Stimulated activated CD4-positive, alpha-beta T cell treated with anti-CD3 and anti-CD28 coated beads, Interleukin-12 subunit alpha, Interleukin-12 subunit beta, amount 100 ng/mL, for 24 hours (primary cell): ENCODE measurements around the gene RALA.
"Not testable (repeated sequence)": the region's sequence is repeated elsewhere in the genome, so short reads cannot be mapped to it uniquely, and the experiment has no call there.

Experiments used
- DNase-seq, 2 experiments: peaks; one replicate each; pipeline ENCODE4 v3.0.0-alpha.2; 2020; ENCODE audit warnings: low read depth in 2 of 2

The RALA gene

GRCh38 chr7:39645482-39646407 lies 22.4 kb downstream of the RALA start:
- DNase-seq = no peak

- DNase-seq = no peak
Measured at GRCh38 chr7:39647816-39648215, 24.4 kb downstream of the RALA start.

- DNase-seq = no peak
Measured at GRCh38 chr7:39650676-39651075, 27.3 kb downstream of the RALA start.

GRCh38 chr7:39651265-39651664 lies 27.9 kb downstream of the RALA start:
- DNase-seq = no peak

GRCh38 chr7:39656415-39656814 lies 33.0 kb downstream of the RALA start:
- DNase-seq = no peak

GRCh38 chr7:39659356-39660013 lies 36.1 kb downstream of the RALA start:
- no peak for DNase-seq

GRCh38 chr7:39661960-39662359 lies 38.6 kb downstream of the RALA start:
- no peak for DNase-seq

- no peak for DNase-seq
Measured at GRCh38 chr7:39663263-39663662, 39.9 kb downstream of the RALA start.

GRCh38 chr7:39664057-39664456 lies 40.7 kb downstream of the RALA start:
- DNase-seq = no peak

- DNase-seq = no peak
Measured at GRCh38 chr7:39664585-39664984, 41.2 kb downstream of the RALA start.

- no peak for DNase-seq
Measured at GRCh38 chr7:39666562-39666961, 43.2 kb downstream of the RALA start.

- no peak for DNase-seq
Measured at GRCh38 chr7:39667341-39667923, 44.1 kb downstream of the RALA start.

- DNase-seq = not testable (repeated sequence)
Measured at GRCh38 chr7:39668280-39668679, 44.9 kb downstream of the RALA start.

- DNase-seq = no peak
Measured at GRCh38 chr7:39670052-39670451, 46.7 kb downstream of the RALA start.

GRCh38 chr7:39670934-39671333 lies 47.6 kb downstream of the RALA start:
- no peak for DNase-seq

GRCh38 chr7:39672176-39672575 lies 48.8 kb downstream of the RALA start:
- no peak for DNase-seq

GRCh38 chr7:39673868-39674267 lies 50.5 kb downstream of the RALA start:
- no peak for DNase-seq

GRCh38 chr7:39674406-39674805 lies 51.0 kb downstream of the RALA start:
- DNase-seq = no peak

- no peak for DNase-seq
Measured at GRCh38 chr7:39676346-39676745, 53.0 kb downstream of the RALA start.

- no peak for DNase-seq
Measured at GRCh38 chr7:39678930-39679709, 55.7 kb downstream of the RALA start.

GRCh38 chr7:39679874-39680273 lies 56.5 kb downstream of the RALA start:
- not testable (repeated sequence) for DNase-seq

GRCh38 chr7:39681887-39682441 lies 58.6 kb downstream of the RALA start:
- no peak for DNase-seq
